Measurements from ENCODE around the gene RNF103.
A peak's percentile ranks its signal among the peaks of the same experiment; 100 is the strongest.

RNF103 gene

GRCh38 chr2:86566158-86566820 lies 57.4 kb downstream of the RNF103 start:
- DNase-seq: no peak

DNA sequence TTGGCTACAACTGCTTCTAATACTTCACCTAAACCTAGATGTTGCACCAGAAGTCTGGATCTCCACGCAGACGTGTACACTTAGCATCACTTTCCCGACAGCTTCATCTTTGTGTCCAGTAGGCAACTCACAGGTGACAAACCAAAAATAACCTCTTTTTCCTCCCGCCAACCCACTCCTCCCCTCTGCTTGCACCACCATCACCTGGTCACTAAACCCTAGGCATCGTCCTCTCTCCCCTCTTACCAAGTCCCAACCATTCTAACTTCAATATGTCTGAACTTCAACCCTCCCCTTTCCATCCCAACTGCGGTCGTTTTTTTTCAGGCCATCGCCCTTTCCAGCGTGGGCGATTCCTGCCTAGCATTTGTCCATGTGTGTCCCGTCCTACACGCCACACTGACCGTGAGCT lies 60.0 kb downstream of the RNF103 start:
- DNase-seq: no peak

DNA sequence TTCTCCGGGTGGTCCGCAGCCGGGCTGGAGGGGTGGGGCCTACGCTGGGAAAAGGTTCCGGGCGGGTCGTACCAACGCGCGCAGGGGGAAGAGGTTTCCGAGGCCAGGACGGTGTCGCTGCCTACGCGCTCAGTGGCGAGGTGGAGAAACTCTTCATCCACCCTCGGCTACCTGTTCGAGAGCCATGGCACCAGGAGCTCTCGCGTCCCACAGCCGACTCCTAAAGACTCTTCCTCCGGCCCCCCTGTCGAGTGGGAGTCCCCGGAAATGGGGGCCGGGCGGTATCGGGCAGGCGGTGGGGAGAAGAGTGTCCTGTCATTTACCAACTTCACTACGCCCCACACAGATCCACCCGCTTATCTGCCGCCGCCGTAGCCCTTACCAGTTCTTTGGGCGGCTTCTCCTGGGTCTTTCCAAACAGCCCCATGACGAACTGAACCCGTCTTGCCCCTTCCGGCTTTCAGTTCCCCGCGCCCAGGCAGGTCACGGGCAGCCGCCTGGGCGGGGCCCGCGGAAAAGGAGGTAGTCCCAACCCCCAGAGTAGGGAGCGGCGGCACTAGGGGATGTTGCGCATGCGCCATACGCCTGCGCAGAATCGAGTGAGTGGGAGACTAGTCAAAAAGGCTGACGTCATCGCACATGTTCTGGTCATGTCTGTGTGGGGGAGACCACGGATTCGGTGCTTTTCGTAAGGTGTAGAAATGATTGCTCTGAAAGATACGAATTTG lies 60.6 kb downstream of the RNF103 start, which contains the start of gene CHMP3:
CHMP3 (minus strand) TSS at position 522 of the 728 bp plus-strand sequence; CDS start at position 427, 95 bp downstream.
- DNase-seq: peak; percentile 96

DNA sequence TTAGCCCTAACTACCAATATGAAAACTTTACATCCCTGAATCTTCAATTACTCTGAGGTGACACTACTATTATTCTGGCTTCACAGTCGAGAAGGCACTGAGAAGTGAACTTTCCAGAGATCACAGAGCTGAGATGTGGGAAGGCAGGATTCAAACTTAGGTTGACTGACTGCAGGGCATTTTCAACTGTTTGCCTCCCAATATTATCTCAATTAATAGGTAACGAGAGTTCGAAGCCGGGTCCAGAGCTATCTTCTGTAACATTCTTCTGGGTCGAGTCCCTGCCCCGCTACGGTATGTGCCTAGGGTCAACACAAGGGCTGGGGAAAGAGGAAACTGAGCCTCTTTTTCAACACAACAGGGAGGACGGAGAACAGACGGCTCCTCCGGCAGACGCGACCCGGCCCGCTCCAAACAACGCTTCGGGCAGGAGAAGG lies 61.2 kb downstream of the RNF103 start:
- no peak for DNase-seq

- no peak for DNase-seq
Measured at GRCh38 chr2:86557836-86558235, 65.8 kb downstream of the RNF103 start.

- DNase-seq: no peak
Measured at GRCh38 chr2:86556508-86556907, 67.2 kb downstream of the RNF103 start.
